ENCODE results near the gene SEC14L5.
A peak's percentile ranks its signal among the peaks of the same experiment; 100 is the strongest.
"Not testable (repeated sequence)": the region's sequence is repeated elsewhere in the genome, so short reads cannot be mapped to it uniquely, and the experiment has no call there.

The SEC14L5 gene

DNA sequence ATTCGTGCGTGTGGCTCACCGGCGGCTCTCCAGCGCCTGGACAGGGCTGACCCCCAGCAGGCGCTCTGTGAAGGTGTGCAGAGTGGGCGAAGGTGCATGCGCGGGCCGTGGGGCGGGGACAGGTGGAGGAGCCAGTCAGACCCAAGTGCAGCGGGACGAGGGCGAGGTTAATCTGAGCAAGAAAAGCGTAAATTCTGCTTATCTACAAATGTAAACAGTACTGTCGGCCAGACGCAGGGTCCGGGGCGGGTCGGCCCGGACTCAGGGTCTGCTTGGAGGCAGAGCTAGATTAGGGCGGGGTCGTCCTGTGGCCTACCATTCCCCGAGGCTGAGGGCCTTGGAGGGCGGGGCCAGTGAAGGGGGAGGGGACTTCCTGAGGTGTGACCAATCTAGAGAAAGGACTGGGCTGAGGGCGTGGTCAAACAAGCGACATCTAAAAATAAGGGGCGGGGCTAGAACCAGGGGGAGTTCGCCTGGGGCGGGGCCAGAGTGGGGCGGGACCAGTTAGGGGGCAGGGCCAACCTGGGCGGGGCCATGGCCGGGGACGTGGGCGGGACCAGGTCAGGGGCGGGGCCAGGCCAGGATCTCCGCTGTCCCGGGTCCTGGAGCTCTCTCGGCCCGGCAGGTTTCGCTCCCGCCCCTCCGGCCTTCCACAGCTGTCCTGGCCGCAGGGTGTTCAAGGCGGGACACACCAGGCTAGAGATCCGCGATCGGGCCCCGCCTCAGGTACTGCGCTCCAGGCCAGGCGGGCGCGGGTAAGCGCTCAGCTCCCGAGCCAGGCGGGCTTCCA is at the start of gene SEC14L5:
TSS of gene SEC14L5 (plus strand) at position 611 of the 790 bp plus-strand sequence. CDS start 994 bp downstream, outside the sequence.
- DNase-seq: peak; percentile 89

DNA sequence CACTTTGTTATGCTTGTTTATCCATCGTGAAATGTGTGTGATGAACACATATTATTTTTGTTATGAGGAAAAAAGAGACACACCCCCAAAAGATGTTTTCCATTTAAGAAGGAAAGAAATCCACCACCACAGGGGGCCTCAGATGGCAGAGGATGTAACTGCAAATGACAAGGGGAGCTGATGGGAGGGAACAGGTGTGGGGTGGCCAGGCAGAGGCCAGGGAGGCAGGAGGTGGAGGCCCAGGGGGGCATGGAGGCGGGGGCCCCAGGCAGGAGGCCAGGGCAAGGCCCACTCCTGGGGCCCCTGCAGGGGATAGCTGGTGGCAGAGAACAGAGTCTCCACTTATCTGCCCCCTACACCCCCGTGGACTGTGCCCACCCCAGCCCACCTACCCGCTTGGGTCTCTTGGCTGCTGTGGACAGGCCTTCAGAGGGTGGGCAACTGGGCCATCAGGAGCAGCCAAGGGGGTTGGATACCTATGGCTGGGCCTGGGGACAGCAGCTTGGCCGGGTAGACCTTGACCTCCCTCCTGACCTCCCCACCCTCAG is 49.2 kb upstream of the SEC14L5 start:
- DNase-seq: no peak

DNA sequence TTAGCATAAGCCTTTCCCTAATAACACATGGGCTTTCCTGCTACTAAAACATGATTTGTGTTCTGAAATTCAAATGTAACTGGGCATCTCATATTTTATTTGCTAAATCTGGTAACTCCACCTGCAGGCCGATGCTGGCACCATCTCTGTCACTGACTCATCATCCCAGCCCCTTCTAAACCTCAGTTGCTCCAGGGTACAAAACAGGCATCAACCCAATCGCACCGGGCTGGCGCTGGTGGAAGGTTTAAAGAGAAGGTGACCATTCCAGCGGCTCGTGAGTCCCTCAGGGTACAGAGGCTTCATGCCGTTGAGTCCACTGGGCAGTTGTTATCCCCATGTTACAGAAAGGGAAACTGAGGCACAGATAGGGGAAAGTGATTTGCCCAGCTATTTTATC is 48.3 kb upstream of the SEC14L5 start:
- no peak for DNase-seq

GRCh38 chr16:4910828-4911227 is 47.3 kb upstream of the SEC14L5 start:
- no peak for DNase-seq

DNA sequence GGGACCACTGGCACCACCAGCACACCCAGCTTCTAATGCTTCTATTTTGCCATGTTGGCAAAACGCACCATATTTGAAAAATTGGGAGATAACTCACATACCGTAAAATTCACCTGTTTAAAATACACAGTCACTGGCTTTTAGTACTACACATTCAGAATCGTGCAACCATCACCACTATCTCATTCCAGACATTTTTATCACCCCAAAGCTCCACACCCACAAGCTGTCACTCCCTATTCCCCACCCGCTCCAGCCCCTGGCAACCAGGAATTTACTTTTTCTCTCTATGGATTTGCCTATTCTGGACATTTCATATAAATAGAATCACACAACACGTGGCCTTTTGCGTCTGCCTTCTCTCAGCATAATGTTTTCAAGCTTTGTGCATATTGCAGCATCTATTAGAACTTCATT is 46.2 kb upstream of the SEC14L5 start:
- DNase-seq: no peak

DNA sequence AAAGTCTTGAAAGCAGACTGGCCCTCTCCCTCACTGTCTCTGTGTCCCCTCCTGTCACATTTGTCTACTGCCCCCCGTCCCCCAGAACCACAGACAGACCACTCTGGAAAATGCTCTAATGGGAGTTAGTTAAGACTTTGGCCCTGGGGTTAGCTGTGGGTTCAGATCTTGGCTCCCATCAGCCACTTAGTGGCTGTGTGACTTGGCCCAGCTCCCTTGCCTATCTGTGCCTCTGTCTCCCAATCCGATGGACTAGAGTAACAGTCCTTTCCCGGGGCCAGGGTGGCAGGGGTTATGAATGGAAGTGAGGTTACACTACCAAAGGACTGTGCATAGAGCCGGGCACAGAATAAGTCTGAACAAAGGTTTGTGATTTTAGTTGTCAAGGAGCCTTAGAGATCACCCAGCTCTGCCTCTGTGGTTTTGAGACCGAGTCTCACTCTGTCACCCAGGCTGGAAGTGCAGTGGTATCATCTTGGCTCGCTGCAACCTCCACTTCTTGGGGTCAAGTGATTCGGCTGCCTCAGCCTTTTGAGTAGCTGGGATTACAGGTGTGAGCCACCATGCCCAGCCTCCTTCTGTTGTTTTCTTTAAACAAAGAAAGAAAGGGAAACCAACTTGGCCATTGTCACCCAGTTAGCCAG is 44.9 kb upstream of the SEC14L5 start:
- DNase-seq: no peak

GRCh38 chr16:4913774-4914525 is 44.2 kb upstream of the SEC14L5 start:
- DNase-seq: no peak

GRCh38 chr16:4914528-4915225 is 43.5 kb upstream of the SEC14L5 start:
- no peak for DNase-seq

- DNase-seq: no peak
These were observed 42.8 kb upstream of the SEC14L5 start for GRCh38 chr16:4915226-4915761.

DNA sequence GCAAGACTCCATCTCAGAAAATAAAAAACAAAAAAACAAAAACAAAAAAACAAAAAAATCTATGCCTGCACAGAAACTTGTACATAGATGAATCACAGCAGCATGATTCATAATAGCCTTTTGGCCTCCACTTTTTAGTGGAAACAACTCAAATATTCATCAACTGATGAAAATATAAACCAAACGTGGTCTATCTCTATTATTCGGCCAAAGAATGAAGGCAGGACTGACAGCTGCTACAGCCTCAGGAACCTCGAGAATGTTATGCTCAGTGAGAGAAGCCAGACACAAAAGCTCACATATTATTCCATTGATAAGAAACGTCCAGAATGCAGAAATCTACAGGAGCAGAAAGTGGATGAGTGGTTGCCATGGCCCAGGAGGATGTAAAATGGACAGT is 41.0 kb upstream of the SEC14L5 start:
- DNase-seq: no peak

DNA sequence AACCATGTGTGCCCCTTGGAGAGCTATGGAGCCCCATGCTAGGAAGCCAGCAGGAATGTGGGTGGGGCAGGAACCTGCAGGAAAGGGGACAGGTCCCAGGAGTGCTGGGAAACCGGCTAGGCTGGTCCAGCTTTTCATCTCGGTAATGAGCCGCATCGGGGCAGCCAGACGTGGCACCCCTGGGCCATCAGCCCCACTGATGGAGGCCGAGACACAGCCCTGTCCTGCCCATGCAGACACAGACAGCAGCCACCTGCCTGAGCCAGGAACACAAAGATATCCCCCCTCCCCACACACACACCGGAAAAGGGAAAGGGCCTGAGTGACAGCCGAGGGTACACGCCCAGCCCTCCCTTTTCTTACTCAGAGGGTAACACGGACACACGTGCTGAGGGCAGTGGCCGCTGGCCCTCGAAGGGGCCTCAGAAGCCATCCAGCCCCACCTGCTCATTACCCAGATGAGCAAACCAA is 39.3 kb upstream of the SEC14L5 start:
- DNase-seq: no peak

- DNase-seq: no peak
These were observed 37.3 kb upstream of the SEC14L5 start for GRCh38 chr16:4920826-4921225.

DNA sequence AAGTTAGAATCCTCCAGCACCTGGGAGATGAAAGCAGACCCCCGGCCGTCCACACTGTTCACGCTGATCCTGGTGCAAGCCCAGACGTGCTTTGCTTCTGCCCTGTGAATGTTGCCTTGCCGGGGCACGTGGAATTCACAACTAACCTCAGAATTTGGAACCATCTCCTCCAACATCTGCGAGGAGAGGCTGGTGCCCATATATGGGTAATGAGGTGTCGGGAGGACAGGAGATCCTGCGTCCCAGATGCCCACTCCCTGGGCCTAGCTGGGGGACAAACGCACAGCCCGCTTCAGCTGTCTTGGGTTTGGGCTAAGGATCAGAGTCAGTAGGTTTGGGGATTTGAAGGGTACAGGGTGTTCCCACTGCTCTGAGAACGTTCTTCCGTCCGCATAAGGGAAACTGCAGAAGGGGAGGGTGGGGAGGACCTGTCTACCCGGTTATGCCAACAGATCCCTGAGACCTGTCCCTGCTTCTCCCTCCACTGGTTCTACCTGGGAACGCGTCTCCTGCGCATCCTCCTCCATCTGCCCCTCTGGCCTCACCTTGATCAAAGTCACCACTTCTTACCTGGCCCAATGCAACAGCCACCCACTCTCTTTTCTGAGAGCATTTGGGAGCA is 35.3 kb upstream of the SEC14L5 start:
- DNase-seq: no peak

DNA sequence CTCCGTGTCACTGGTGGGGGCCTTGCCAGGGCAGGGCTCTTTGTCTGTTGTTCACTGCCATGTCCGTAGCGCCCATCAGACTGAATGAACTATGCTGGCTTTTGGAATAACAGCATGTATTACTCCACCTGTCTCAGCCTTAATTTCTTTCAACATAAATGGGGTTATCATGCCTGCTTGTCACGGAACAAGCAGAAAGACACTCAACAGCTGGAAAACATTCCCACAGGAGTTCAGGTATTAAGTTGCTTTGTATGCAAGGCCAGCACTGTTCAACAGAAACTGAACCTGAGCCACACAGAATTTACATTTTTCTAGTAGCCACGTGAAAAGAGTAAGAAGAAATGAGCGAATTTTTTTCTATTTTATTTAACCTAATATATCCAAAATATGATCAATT is 34.3 kb upstream of the SEC14L5 start:
- no peak for DNase-seq

- no peak for DNase-seq
These were observed 33.4 kb upstream of the SEC14L5 start for GRCh38 chr16:4924593-4925292.

DNA sequence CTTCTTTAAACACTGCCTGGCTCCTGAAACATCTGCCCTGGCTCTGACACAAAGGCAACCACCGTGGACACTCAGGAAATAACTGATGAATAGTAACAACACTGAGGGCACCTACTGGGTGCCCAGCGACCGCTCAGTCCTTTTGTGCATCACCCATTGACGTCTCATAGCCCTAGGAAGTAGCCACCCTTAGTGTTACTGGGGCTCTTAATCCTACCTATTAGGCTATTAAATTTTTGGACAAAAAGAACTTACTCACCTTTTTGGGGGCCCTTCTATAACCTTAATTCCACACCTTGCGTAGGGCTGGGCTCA is 32.9 kb upstream of the SEC14L5 start:
- DNase-seq: no peak

DNA sequence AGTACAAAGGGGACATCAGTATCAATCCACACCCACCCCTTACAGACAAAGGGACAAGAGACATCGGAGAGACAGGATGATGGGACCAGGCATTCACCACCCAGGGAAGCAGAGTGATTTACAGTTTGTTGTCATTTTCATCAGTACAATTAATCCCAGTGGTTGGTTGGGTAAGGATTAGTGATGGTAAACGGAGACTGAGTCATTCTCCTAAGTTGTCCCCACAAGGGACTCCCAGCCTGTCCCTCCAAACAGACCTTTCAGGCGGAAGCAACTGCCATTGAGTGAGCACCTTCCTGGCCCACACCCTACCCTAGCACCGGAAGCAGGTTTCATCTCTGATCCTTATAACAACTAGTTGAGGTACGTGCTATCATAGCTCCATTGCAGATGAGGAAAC is 32.3 kb upstream of the SEC14L5 start:
- no peak for DNase-seq

- DNase-seq: no peak
These were observed 31.2 kb upstream of the SEC14L5 start for GRCh38 chr16:4926928-4927327.

- no peak for DNase-seq
These were observed 30.5 kb upstream of the SEC14L5 start for GRCh38 chr16:4927661-4928060.

DNA sequence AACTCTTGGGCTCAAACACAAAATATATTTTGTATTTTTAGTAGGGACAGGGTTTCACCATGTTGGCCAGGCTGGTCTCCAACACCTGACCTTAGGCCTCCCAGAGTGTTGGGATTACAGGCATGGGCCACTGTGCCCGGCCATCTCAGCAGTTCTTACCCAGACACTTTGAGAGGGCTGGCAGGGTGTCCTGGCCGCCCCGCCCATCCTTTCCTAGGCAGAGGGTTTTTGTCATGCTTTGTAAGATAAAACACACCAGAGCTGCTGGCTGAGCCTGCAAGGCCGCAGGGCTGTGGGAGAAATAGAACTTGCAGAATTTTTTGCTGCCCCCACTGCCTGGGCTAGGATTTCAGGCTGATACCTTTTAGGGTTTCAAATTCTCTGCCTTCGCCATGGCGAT is 29.9 kb upstream of the SEC14L5 start:
- DNase-seq: no peak

DNA sequence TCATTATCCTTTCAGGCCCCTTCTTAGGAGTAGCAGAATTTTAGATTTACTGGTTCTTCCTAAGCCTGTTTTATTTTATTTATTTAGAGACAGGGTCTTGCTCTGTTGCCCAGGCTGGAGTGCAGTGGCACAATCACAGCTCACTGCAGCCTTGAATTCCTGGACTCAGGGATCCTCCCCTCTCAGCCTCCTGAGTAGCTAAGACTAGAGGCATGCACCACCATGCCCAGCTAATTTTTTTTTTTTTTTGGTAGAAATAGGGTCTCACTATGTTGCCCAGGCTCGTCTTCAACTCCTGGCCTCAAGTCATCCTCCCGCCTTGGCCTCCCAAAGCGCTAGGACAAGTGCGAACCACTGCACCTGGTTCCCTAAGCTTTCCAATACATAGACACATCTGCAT is 28.5 kb upstream of the SEC14L5 start:
- DNase-seq: not testable (repeated sequence)

GRCh38 chr16:4931381-4931780 is 26.7 kb upstream of the SEC14L5 start:
- no peak for DNase-seq
